SKM-1 (cell line): ENCODE data around the gene CCDC14.
"Not testable (repeated sequence)": the region's sequence is repeated elsewhere in the genome, so short reads cannot be mapped to it uniquely, and the experiment has no call there.

Source experiments
- DNase-seq: peaks from one replicate; lab custom pipeline; 2025; ENCODE audit not compliant: unreplicated experiment; lab: John Stamatoyannopoulos, UW

CCDC14 gene

GRCh38 chr3:123914829-123915228 is 46.2 kb downstream of the CCDC14 start:
- DNase-seq = no peak

GRCh38 chr3:123909785-123910184 is 51.2 kb downstream of the CCDC14 start:
- DNase-seq = no peak

GRCh38 chr3:123907720-123908119 is 53.3 kb downstream of the CCDC14 start:
- DNase-seq = no peak

GRCh38 chr3:123899300-123899865 is 61.6 kb downstream of the CCDC14 start:
- no peak for DNase-seq

GRCh38 chr3:123893012-123893411 is 68.0 kb downstream of the CCDC14 start:
- no peak for DNase-seq

- DNase-seq = no peak
Observed at GRCh38 chr3:123892195-123892594, 68.8 kb downstream of the CCDC14 start.

GRCh38 chr3:123890991-123891390 is 70.0 kb downstream of the CCDC14 start:
- DNase-seq = not testable (repeated sequence)

- not testable (repeated sequence) for DNase-seq
Observed at GRCh38 chr3:123890162-123890561, 70.9 kb downstream of the CCDC14 start.

- no peak for DNase-seq
Observed at GRCh38 chr3:123884993-123885392, 76.0 kb downstream of the CCDC14 start.

- DNase-seq = peak; percentile 73
Observed at GRCh38 chr3:123884203-123884831, 76.7 kb downstream of the CCDC14 start, which contains the start of gene MYLK. MYLK (minus strand) TSS chr3:123884332; CDS start chr3:123793841, 90,491 bp downstream.

- no peak for DNase-seq
Observed at GRCh38 chr3:123883701-123884202, 77.3 kb downstream of the CCDC14 start.

GRCh38 chr3:123883111-123883510 is 77.9 kb downstream of the CCDC14 start:
- DNase-seq = no peak

GRCh38 chr3:123881771-123882170 is 79.3 kb downstream of the CCDC14 start:
- DNase-seq = no peak

- DNase-seq = no peak
Observed at GRCh38 chr3:123880998-123881561, 79.9 kb downstream of the CCDC14 start.

- no peak for DNase-seq
Observed at GRCh38 chr3:123878807-123879206, 82.2 kb downstream of the CCDC14 start.

- no peak for DNase-seq
Observed at GRCh38 chr3:123877965-123878364, 83.1 kb downstream of the CCDC14 start.

- no peak for DNase-seq
Observed at GRCh38 chr3:123877466-123877865, 83.6 kb downstream of the CCDC14 start.

GRCh38 chr3:123876858-123877257 is 84.2 kb downstream of the CCDC14 start:
- DNase-seq = no peak

GRCh38 chr3:123872621-123873020 is 88.4 kb downstream of the CCDC14 start:
- no peak for DNase-seq

- no peak for DNase-seq
Observed at GRCh38 chr3:123871946-123872345, 89.1 kb downstream of the CCDC14 start.

GRCh38 chr3:123870033-123870432 is 91.0 kb downstream of the CCDC14 start:
- no peak for DNase-seq

GRCh38 chr3:123869165-123869564 is 91.9 kb downstream of the CCDC14 start:
- no peak for DNase-seq
